B cell (primary cell): Measurements from ENCODE around the gene CD4. TPM values are rescaled to one million over a fixed set of nuclear protein-coding genes. Genes with fewer than 3 reads are reported as not detected.

Experiments used
- ATAC-seq: fragments of 200-7000 bp; cut with Tn5 transposase; one replicate; pipeline ENCODE4 v1.10.0; 2021; ENCODE audit warnings: low read depth, mild to moderate bottlenecking, moderate number of reproducible peaks, moderate library complexity
- CTCF ChIA-PET: fragments of 350-600 bp; sonication (Branson Sonifier 250); formaldehyde crosslinking; loops from one replicate; lab custom pipeline; 2021; ENCODE audit warnings: antibody characterized with exemption, inconsistent platforms; lab: Charles Lee
- POLR2A ChIA-PET: fragments of 350-600 bp; sonication (Branson Sonifier 250); formaldehyde crosslinking; loops from one replicate; lab custom pipeline; 2021; ENCODE audit warnings: antibody characterized with exemption; lab: Charles Lee
- DNase-seq: peaks from one replicate; pipeline ENCODE4 v3.0.0; 2013
- H2AFZ ChIP-seq: 2 replicates; pipeline ENCODE4 v1.6.1; 2012; ENCODE audit warnings: mild to moderate bottlenecking, low read depth, low read length; ENCODE audit not compliant: insufficient read depth, poor library complexity, severe bottlenecking
- H3K27ac ChIP-seq, 2 donors: 1 replicate in 1 of 2; 2 replicates in 1 of 2; pipeline ENCODE4 v1.5.1; 2012 to 2013; ENCODE audit warnings: low read length in 2 of 2, mild to moderate bottlenecking in 2 of 2, moderate library complexity in 1 of 2
- H3K27me3 ChIP-seq, 4 experiments: fragments of 200-600 bp in 1 of 4; sonication (generic) in 1 of 4; replicated peaks in 1 of 4; 1 replicate in 2 of 4; 2 replicates in 2 of 4; pipeline versions ENCODE4 v1.6.1 to v1.7.0; 2013 to 2016; ENCODE audit warnings: low read length in 3 of 4, mild to moderate bottlenecking in 2 of 4, mixed read lengths in 1 of 4, moderate library complexity in 1 of 4; ENCODE audit not compliant: insufficient read depth in 4 of 4, control insufficient read depth in 3 of 4; ENCODE audit errors: control extremely low read depth in 1 of 4
- H3K36me3 ChIP-seq, 2 experiments: replicated peaks in 1 of 2; 1 replicate in 1 of 2; 2 replicates in 1 of 2; pipeline versions ENCODE4 v1.6.1 to v1.7.1; 2013; ENCODE audit warnings: low read length in 1 of 2; ENCODE audit not compliant: insufficient read depth in 2 of 2, control insufficient read depth in 1 of 2; ENCODE audit errors: control extremely low read depth in 1 of 2, extremely low read depth in 1 of 2
- H3K4me1 ChIP-seq, 2 donors: fragments of 200-600 bp in 1 of 2; sonication (generic) in 1 of 2; 1 replicate in 1 of 2; 2 replicates in 1 of 2; pipeline versions ENCODE4 v1.5.1 to v1.6.1; 2013 to 2017; ENCODE audit warnings: low read length in 2 of 2; ENCODE audit not compliant: control insufficient read depth in 2 of 2, insufficient read depth in 2 of 2
- H3K4me2 ChIP-seq: replicated peaks from 2 replicates; pipeline ENCODE3; 2012; ENCODE audit warnings: mild to moderate bottlenecking, low read depth, low read length; ENCODE audit not compliant: poor library complexity, severe bottlenecking
- H3K4me3 ChIP-seq, 5 experiments: fragments of 200-600 bp in 1 of 5; sonication (generic) in 1 of 5; 1 replicate in 3 of 5; 2 replicates in 2 of 5; pipeline versions ENCODE4 v1.5.1 to v1.7.0; 2011 to 2016; ENCODE audit warnings: low read length in 4 of 5, mild to moderate bottlenecking in 4 of 5, low read depth in 2 of 5, control low read depth in 1 of 5, moderate library complexity in 1 of 5; ENCODE audit not compliant: insufficient read depth in 1 of 5; ENCODE audit errors: control extremely low read depth in 1 of 5, extremely low read depth in 1 of 5
- H3K79me2 ChIP-seq: fragments of 200-600 bp; sonication (generic); one replicate; pipeline ENCODE4 v1.6.0; 2016; ENCODE audit warnings: low read length; ENCODE audit not compliant: control insufficient read depth, insufficient read depth
- H3K9ac ChIP-seq: fragments of 200-600 bp; sonication (generic); 2 replicates; pipeline ENCODE4 v1.6.1; 2017; ENCODE audit warnings: mild to moderate bottlenecking, low read length, moderate library complexity
- H3K9me3 ChIP-seq, 3 donors: one replicate each; pipeline versions ENCODE4 v1.6.1 to v1.7.1; 2013; ENCODE audit warnings: low read length in 2 of 3; ENCODE audit not compliant: control insufficient read depth in 2 of 3, insufficient read depth in 1 of 3; ENCODE audit errors: control extremely low read depth in 1 of 3
- H4K20me1 ChIP-seq: 2 replicates; pipeline ENCODE4 v1.6.0; 2012; ENCODE audit warnings: mild to moderate bottlenecking, low read length; ENCODE audit not compliant: insufficient read depth, control insufficient read depth, poor library complexity, severe bottlenecking
- H3K27ac Mint-ChIP-seq: one replicate; pipeline ENCODE4 v1.8.0; 2021; ENCODE audit warnings: mixed read lengths
- H3K27me3 Mint-ChIP-seq: one replicate; pipeline ENCODE4 v1.8.0; 2021; ENCODE audit warnings: mixed read lengths
- H3K4me1 Mint-ChIP-seq: one replicate; pipeline ENCODE4 v1.8.0; 2021; ENCODE audit warnings: mixed read lengths
- H3K4me3 Mint-ChIP-seq: one replicate; pipeline ENCODE4 v1.8.0; 2021; ENCODE audit warnings: mixed read lengths
- H3K9me3 Mint-ChIP-seq: one replicate; pipeline ENCODE4 v1.8.0; 2022; ENCODE audit warnings: mixed read lengths; ENCODE audit not compliant: insufficient read depth
- EZH2 ChIP-seq: IDR thresholded peaks from 2 replicates; pipeline ENCODE4 v1.6.1; 2012; ENCODE audit warnings: borderline replicate concordance, low read depth, mild to moderate bottlenecking, moderate library complexity, low read length; ENCODE audit not compliant: insufficient read depth, poor library complexity, severe bottlenecking
- WGBS: methylation state at CpG from one replicate; pipeline ENCODE4 v1.1.5; 2013; ENCODE audit warnings: missing lambda C conversion rate; ENCODE audit not compliant: insufficient coverage; 5-methylcytosine and 5-hydroxymethylcytosine counted together
- intact Hi-C: fragments of 100-400 bp; cut with micrococcal nuclease; formaldehyde crosslinking; loops from one replicate; pipeline ENCODE4 v1.10.0; 2022
- polyA plus RNA-seq: library from polyadenylated mRNA; depleted of rRNA; stranded (reverse); fragments of >200 nt; gene quantifications from 2 replicates; pipeline ENCODE4 v1.2.3, GENCODE V29; 2012
- total RNA-seq, 2 donors: library from RNA; stranded (reverse); fragments of 120-200 nt in 1 of 2; gene quantifications; 1 replicate in 1 of 2; 2 replicates in 1 of 2; pipeline versions ENCODE4 v1.2.3 to v1.2.4, GENCODE V29; 2013 to 2022
- TF ChIP-seq, protein P1 (sequence below): fragments of 200-600 bp; IDR thresholded peaks from one replicate; pipeline ENCODE4 v1.8.0; 2022; ENCODE audit warnings: antibody characterized with exemption, mild to moderate bottlenecking

CD4 gene
- total and polyA plus RNA-seq, 2 donors (not counting 1 experiment from before 2014, with no cell fraction given) = 0.49 to 2.2 TPM

DNA sequence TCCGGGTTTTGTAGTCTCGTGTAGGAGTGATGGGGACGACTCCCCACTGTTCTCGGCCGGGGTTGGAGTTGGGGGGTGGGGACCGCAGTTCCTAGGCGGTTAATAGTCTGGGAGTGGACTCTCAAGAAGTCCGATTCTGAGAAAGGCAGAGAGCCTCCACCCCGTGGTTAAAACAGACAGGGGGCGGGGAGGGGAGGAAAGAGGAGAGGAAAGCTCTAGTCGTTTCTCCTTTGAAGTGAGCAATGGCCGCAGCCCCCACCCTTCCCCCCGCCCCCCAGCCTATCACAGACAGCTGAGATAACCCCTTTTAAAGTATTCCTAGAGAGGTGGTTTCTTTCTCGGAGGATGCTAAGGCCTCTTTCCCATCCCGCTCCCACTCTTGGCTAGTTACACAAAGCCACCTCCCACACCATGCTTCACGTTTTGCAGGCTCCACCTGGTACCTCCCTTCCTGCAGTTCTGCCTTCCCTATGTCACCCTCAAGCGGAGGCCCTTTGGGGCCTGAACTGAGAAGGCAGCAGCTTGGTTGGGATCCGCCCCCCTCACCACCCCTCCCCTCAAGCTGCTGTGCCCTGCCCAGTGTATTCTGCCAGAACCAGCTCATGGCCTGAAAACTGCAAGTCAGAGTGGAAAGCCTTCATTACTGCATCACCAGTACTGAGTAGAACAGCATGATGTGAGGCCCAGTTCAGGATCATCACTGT is 63.5 kb downstream of the CD4 start:
- peaks cover 0 to 32% of the 10 kb centered on the region in 2 experiments for H3K36me3 ChIP-seq
- no peaks in the 10 kb centered on the region for H3K27me3 Mint-ChIP-seq
- H3K4me3 ChIP-seq = peak overlapping the region; percentile 11 to 92 (median 85)
- H3K9ac ChIP-seq = peak overlapping the region; percentile 87
- 0% methylated on average over 10 of the region's 18 CpGs for WGBS
- peak overlapping the region; percentile 37 to 56 for H3K27ac ChIP-seq
- H3K9me3 ChIP-seq = no peaks in the 10 kb centered on the region
- peaks cover 46% of the 10 kb centered on the region for H3K79me2 ChIP-seq
- no peaks in the 10 kb centered on the region for H3K27me3 ChIP-seq
- H3K27ac Mint-ChIP-seq = peak overlapping the region; percentile 93
- POLR2A ChIA-PET = interaction anchor here (0.6 to 5.3 kb wide), 18 partner anchors 9 to 383 kb away, joined by 3 to 49 read pairs (median 6); partner anchors contain the start of genes COPS7A, LPCAT3, LRRC23 and MLF2
- H3K4me3 Mint-ChIP-seq = peak overlapping the region; percentile 92
- peak overlapping the region; percentile 87 for H3K4me2 ChIP-seq
- peak overlapping the region; percentile 80 for H2AFZ ChIP-seq
- no peak for ATAC-seq
- TF ChIP-seq, protein P1, sequence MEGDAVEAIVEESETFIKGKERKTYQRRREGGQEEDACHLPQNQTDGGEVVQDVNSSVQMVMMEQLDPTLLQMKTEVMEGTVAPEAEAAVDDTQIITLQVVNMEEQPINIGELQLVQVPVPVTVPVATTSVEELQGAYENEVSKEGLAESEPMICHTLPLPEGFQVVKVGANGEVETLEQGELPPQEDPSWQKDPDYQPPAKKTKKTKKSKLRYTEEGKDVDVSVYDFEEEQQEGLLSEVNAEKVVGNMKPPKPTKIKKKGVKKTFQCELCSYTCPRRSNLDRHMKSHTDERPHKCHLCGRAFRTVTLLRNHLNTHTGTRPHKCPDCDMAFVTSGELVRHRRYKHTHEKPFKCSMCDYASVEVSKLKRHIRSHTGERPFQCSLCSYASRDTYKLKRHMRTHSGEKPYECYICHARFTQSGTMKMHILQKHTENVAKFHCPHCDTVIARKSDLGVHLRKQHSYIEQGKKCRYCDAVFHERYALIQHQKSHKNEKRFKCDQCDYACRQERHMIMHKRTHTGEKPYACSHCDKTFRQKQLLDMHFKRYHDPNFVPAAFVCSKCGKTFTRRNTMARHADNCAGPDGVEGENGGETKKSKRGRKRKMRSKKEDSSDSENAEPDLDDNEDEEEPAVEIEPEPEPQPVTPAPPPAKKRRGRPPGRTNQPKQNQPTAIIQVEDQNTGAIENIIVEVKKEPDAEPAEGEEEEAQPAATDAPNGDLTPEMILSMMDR = no peak
- TF ChIP-seq EZH2 = no peak
- DNase-seq = no peak
- H3K9me3 Mint-ChIP-seq = no peaks in the 10 kb centered on the region
- CTCF ChIA-PET = interaction anchor here (0.6 to 6.7 kb wide), 12 partner anchors 16 to 260 kb away, joined by 3 to 136 read pairs (median 5); partner anchors contain the start of genes COPS7A, MLF2, SPSB2 and TPI1
- peaks cover 23% of the 10 kb centered on the region for H3K4me1 Mint-ChIP-seq
- peaks cover 5% of the 10 kb centered on the region for H4K20me1 ChIP-seq
- intact Hi-C loops = loop anchor here (1.0 to 5.0 kb wide), 10 partner anchors 14 to 296 kb away; partner anchors contain the start of genes CHD4, COPS7A, IFFO1 and LPCAT3
- peaks cover 6 to 23% of the 10 kb centered on the region in 2 donors for H3K4me1 ChIP-seq
